SK-N-SH (cell line): ENCODE data around the gene CCDC167. TPM values are rescaled to one million over a fixed set of nuclear protein-coding genes. Genes with fewer than 3 reads are reported as not detected.

Experiments
- CTCF ChIA-PET: fragments of 300-600, 350-600 bp; formaldehyde crosslinking; extraction: SDS; loops from one replicate; lab custom pipeline; 2021; lab: Yijun Ruan, JAX
- POLR2A ChIA-PET: fragments of 350-600 bp; sonication (Branson Sonifier 250); formaldehyde crosslinking; extraction: SDS; loops from one replicate; lab custom pipeline; 2020; ENCODE audit warnings: antibody characterized with exemption, inconsistent platforms; lab: Yijun Ruan, JAX
- DNase-seq: peaks from one replicate; pipeline ENCODE4 v3.0.0; 2012
- H2AFZ ChIP-seq: fragments of 200-600 bp; sonication (generic); 2 replicates; pipeline ENCODE4 v1.8.1; 2016; ENCODE audit warnings: antibody characterized with exemption, mild to moderate bottlenecking, low read depth
- H3F3A ChIP-seq: fragments of 200-600 bp; sonication (generic); replicated peaks from 2 replicates; pipeline ENCODE3; 2016; ENCODE audit warnings: antibody characterized with exemption, mild to moderate bottlenecking; ENCODE audit not compliant: insufficient read depth
- H3K27ac ChIP-seq, 2 experiments: fragments of 200-500 bp in 1 of 2; fragments of 200-600 bp in 1 of 2; sonication (Bioruptor generic) in 1 of 2; sonication (generic), shearing (Covaris generic) in 1 of 2; 2 replicates each; pipeline versions ENCODE4 v1.5.1 to v1.6.1; 2014 to 2016; ENCODE audit warnings: low read depth in 2 of 2, inconsistent platforms in 1 of 2, low read length in 1 of 2, mild to moderate bottlenecking in 1 of 2, mixed read lengths in 1 of 2
- H3K27me3 ChIP-seq: fragments of 200-600 bp; sonication (generic), shearing (Covaris generic); 2 replicates; pipeline ENCODE4 v1.6.1; 2016; ENCODE audit warnings: mixed run types; ENCODE audit not compliant: insufficient read depth
- H3K36me3 ChIP-seq, 2 experiments: fragments of 200-500 bp in 1 of 2; fragments of 200-600 bp in 1 of 2; sonication (Bioruptor generic) in 1 of 2; sonication (generic) in 1 of 2; replicated peaks in 1 of 2; 2 replicates each; pipeline versions ENCODE3 to v1.5.1; 2014 to 2016; ENCODE audit warnings: low read length in 1 of 2, mild to moderate bottlenecking in 1 of 2; ENCODE audit not compliant: insufficient read depth in 2 of 2, control insufficient read depth in 1 of 2
- H3K4me1 ChIP-seq, 2 experiments: fragments of 200-500 bp in 1 of 2; fragments of 200-600 bp in 1 of 2; sonication (Bioruptor generic) in 1 of 2; sonication (generic), shearing (Covaris generic) in 1 of 2; 2 replicates each; pipeline versions ENCODE4 v1.5.1 to v1.6.1; 2014 to 2016; ENCODE audit warnings: low read depth in 1 of 2, low read length in 1 of 2, mixed run types in 1 of 2; ENCODE audit not compliant: insufficient read depth in 2 of 2, control insufficient read depth in 1 of 2
- H3K4me2 ChIP-seq: fragments of 200-600 bp; sonication (generic), shearing (Covaris generic); 2 replicates; pipeline ENCODE4 v1.6.1; 2017; ENCODE audit warnings: mixed run types
- H3K4me3 ChIP-seq, 2 experiments: fragments of 200-500 bp in 1 of 2; fragments of 200-600 bp in 1 of 2; sonication (Bioruptor generic) in 1 of 2; sonication (generic), shearing (Covaris generic) in 1 of 2; 2 replicates each; pipeline versions ENCODE4 v1.5.1 to v1.8.1; 2014 to 2016; ENCODE audit warnings: low read depth in 2 of 2, inconsistent platforms in 1 of 2, low read length in 1 of 2, mild to moderate bottlenecking in 1 of 2, mixed read lengths in 1 of 2, moderate library complexity in 1 of 2
- H3K79me2 ChIP-seq: fragments of 200-600 bp; sonication (generic); 2 replicates; pipeline ENCODE4 v1.8.1; 2017; ENCODE audit warnings: mild to moderate bottlenecking; ENCODE audit not compliant: insufficient read depth
- H3K9ac ChIP-seq: fragments of 200-600 bp; sonication (generic); 2 replicates; pipeline ENCODE4 v1.6.1; 2017; ENCODE audit warnings: mixed run types
- H3K9me2 ChIP-seq: fragments of 200-600 bp; sonication (generic); 2 replicates; pipeline ENCODE4 v1.6.1; 2017; ENCODE audit warnings: mixed run types
- H3K9me3 ChIP-seq: fragments of 200-600 bp; sonication (generic); 2 replicates; pipeline ENCODE4 v1.6.1; 2017; ENCODE audit warnings: mixed run types, mild to moderate bottlenecking, moderate library complexity
- H4K20me1 ChIP-seq: fragments of 200-600 bp; sonication (generic); 2 replicates; pipeline ENCODE4 v1.6.1; 2017; ENCODE audit warnings: mild to moderate bottlenecking, mixed run types; ENCODE audit not compliant: insufficient read depth
- CHD2 ChIP-seq: fragments of 150-350 bp; IDR thresholded peaks from 2 replicates; pipeline ENCODE4 v1.6.1; 2018; ENCODE audit warnings: low read length; ENCODE audit not compliant: partially characterized antibody
- CTCF ChIP-seq: fragments of 200-600 bp; sonication (generic); IDR thresholded peaks from 2 replicates; pipeline ENCODE4 v1.6.1; 2017; ENCODE audit warnings: antibody characterized with exemption, mild to moderate bottlenecking, moderate library complexity
- EP300 ChIP-seq, 2 experiments: IDR thresholded peaks; 2 replicates each; pipeline versions ENCODE4 v1.4.0 to v1.6.1; 2012; ENCODE audit warnings: borderline replicate concordance in 1 of 2, low read depth in 1 of 2, low read length in 1 of 2
- EZH2phosphoT487 ChIP-seq: fragments of 200-600 bp; sonication (generic); IDR thresholded peaks from 2 replicates; pipeline ENCODE4 v1.6.1; 2017; ENCODE audit warnings: low read depth, mixed run types, mild to moderate bottlenecking, antibody characterized with exemption, moderate library complexity, borderline replicate concordance
- FOSL2 ChIP-seq: IDR thresholded peaks from 2 replicates; pipeline ENCODE4 v1.4.0; 2012; ENCODE audit warnings: low read depth, mild to moderate bottlenecking, moderate library complexity, borderline replicate concordance
- FOXJ3 ChIP-seq: sonication (generic); formaldehyde crosslinking; IDR thresholded peaks from 2 replicates; pipeline ENCODE4 v1.5.1; 2020; ENCODE audit warnings: mild to moderate bottlenecking, missing genetic modification reagents
- GABPA ChIP-seq: IDR thresholded peaks from 2 replicates; pipeline ENCODE4 v1.4.0; 2012; ENCODE audit warnings: low read depth, mild to moderate bottlenecking
- GATA2 ChIP-seq: sonication (generic); formaldehyde crosslinking; IDR thresholded peaks from 2 replicates; pipeline ENCODE4 v1.5.0; 2020; ENCODE audit warnings: mild to moderate bottlenecking, missing genetic modification reagents
- IRF3 ChIP-seq: fragments of 150-350 bp; IDR thresholded peaks from 2 replicates; pipeline ENCODE4 v1.6.1; 2016; ENCODE audit warnings: mild to moderate bottlenecking, low read depth, low read length
- POLR2AphosphoS5 ChIP-seq: IDR thresholded peaks from 2 replicates; pipeline ENCODE4 v1.6.1; 2012; ENCODE audit warnings: low read depth, low read length
- RCOR1 ChIP-seq: fragments of 150-350 bp; IDR thresholded peaks from 2 replicates; pipeline ENCODE4 v1.6.1; 2017; ENCODE audit warnings: antibody characterized with exemption, low read length
- SMC3 ChIP-seq: IDR thresholded peaks from 2 replicates; pipeline ENCODE4 v1.6.1; 2012; ENCODE audit warnings: low read depth, low read length, improper control_type of control experiment
- TAF1 ChIP-seq: IDR thresholded peaks from 2 replicates; pipeline ENCODE4 v1.6.1; 2012; ENCODE audit warnings: low read depth, mild to moderate bottlenecking, low read length, moderate library complexity, borderline replicate concordance
- TCF12 ChIP-seq: IDR thresholded peaks from 2 replicates; pipeline ENCODE4 v1.4.0; 2012
- USF1 ChIP-seq: IDR thresholded peaks from 2 replicates; pipeline ENCODE4 v1.4.0; 2012; ENCODE audit warnings: low read depth, borderline replicate concordance
- YY1 ChIP-seq: IDR thresholded peaks from 2 replicates; pipeline ENCODE4 v1.4.0; 2012; ENCODE audit warnings: low read depth, mild to moderate bottlenecking
- WGBS: methylation state at CpG from one replicate; pipeline ENCODE4 v1.1.6; 2017; ENCODE audit warnings: low lambda C conversion rate; 5-methylcytosine and 5-hydroxymethylcytosine counted together
- polyA plus RNA-seq, 3 experiments: library from polyadenylated mRNA; depleted of rRNA; stranded (reverse); fragments of >200 nt; gene quantifications; 2 replicates each; pipeline ENCODE4 v1.2.3, GENCODE V29; 2012

Gene CCDC167
- polyA plus RNA-seq, 1 of the 3 experiments (the other 2 are of a cell fraction), result 49.1 TPM

- Histone ChIP-seq H2AFZ (no peak overlapping the region), H3K9me2 (no peaks in the 10 kb centered on the region), H3K36me3 (no peaks in the 10 kb centered on the region), H3K27me3 (no peaks in the 10 kb centered on the region), H3F3A (no peaks in the 10 kb centered on the region), H3K79me2 (peaks cover 8% of the 10 kb centered on the region; the same call in 1 of the 2 replicates), H4K20me1 (no peaks in the 10 kb centered on the region), H3K4me3 (no peak overlapping the region), H3K27ac (peak overlapping the region in 1 of 2 experiments; percentile 86; a peak in 2 of 4 replicates), H3K4me2 (no peak overlapping the region), H3K4me1 (peaks cover 5 to 56% of the 10 kb centered on the region in 2 experiments; a peak in 3 of 4 replicates), H3K9me3 (no peaks in the 10 kb centered on the region), H3K9ac (no peak overlapping the region)
- peak in 1 of 2 experiments; percentile 76; a peak in 1 of 4 replicates for TF ChIP-seq EP300 (IDR thresholded peaks at IDR 0.05; ENCODE audit: borderline replicate concordance in 1 of 2, low read depth in 1 of 2, low read length in 1 of 2)
- TF ChIP-seq TAF1, result no peak
- no peak for TF ChIP-seq FOXJ3 (CRISPR knock-in tag)
- peak; percentile 80; the same call in 1 of the 2 replicates for TF ChIP-seq RCOR1
- no peak for TF ChIP-seq IRF3
- TF ChIP-seq CHD2, result no peak
- TF ChIP-seq GATA2 (CRISPR knock-in tag), result 0 out of 2 replicates have a peak, but pooled peaks have one; percentile 33
- WGBS, result 94% methylated on average over 4 of the region's 4 CpGs
- peak; percentile 66 for DNase-seq
- POLR2A ChIA-PET, result no interaction called here
- CTCF ChIA-PET, result interaction anchor here (0.8 to 1.6 kb wide), 6 partner anchors 8 to 210 kb away, joined by 3 to 6 read pairs (median 4); no protein-coding TSS in a partner anchor
Observed at GRCh38 chr6:37495244-37495934, 4.3 kb downstream of the CCDC167 start.

- Histone ChIP-seq H3K27ac (peak overlapping the region in 1 of 2 experiments; percentile 99; a peak in 2 of 4 replicates), H3K4me1 (peaks cover under 1 to 65% of the 10 kb centered on the region in 2 experiments; a peak in 3 of 4 replicates), H4K20me1 (no peaks in the 10 kb centered on the region), H3K4me3 (no peak overlapping the region), H2AFZ (no peak overlapping the region), H3K27me3 (no peaks in the 10 kb centered on the region), H3K36me3 (no peaks in the 10 kb centered on the region), H3K79me2 (peaks cover under 1% of the 10 kb centered on the region; the same call in 1 of the 2 replicates), H3F3A (no peaks in the 10 kb centered on the region), H3K4me2 (no peak overlapping the region), H3K9me3 (no peaks in the 10 kb centered on the region), H3K9ac (no peak overlapping the region), H3K9me2 (no peaks in the 10 kb centered on the region)
- 90% methylated on average over 9 of the region's 9 CpGs for WGBS
- no peak for DNase-seq
- TF ChIP-seq GABPA (no peak), SMC3 (no peak), GATA2 (CRISPR knock-in tag) (no peak), EZH2phosphoT487 (no peak), YY1 (no peak), USF1 (no peak), FOSL2 (no peak), RCOR1 (no peak), POLR2AphosphoS5 (no peak), TCF12 (no peak), CTCF (no peak)
- POLR2A ChIA-PET, result no interaction called here
- CTCF ChIA-PET, result interaction anchor here (0.6 to 3.6 kb wide), 4 partner anchors 72 to 1077 kb away, joined by 3 to 32 read pairs (median 4); no protein-coding TSS in a partner anchor
Observed at GRCh38 chr6:37493661-37493995, 6.1 kb downstream of the CCDC167 start.
